Measurements from ENCODE around the gene ASB2.

Gene ASB2

GRCh38 chr14:93952829-93953228, 23.5 kb downstream of the ASB2 start:
- CTCF ChIA-PET, result interaction anchor here (0.7 to 22.3 kb wide), 7 partner anchors 13 to 223 kb away, joined by 3 to 632 read pairs (median 4); partner anchors contain the start of gene ASB2
- H3K4me3 ChIP-seq (ENCODE audit: control insufficient read depth in 1 of 7, extremely low read depth in 1 of 7, insufficient read depth in 4 of 7, low read depth in 2 of 7, low read length in 6 of 7), result no peak overlapping the region
- no peaks in the 10 kb centered on the region for H3K27me3 ChIP-seq (replicated peaks in 2 of 5; ENCODE audit: control insufficient read depth in 4 of 5, insufficient read depth in 5 of 5, low read length in 4 of 5)
- POLR2A ChIA-PET, result interaction anchor here (1.4 kb wide), 1 partner anchor 9 kb away, joined by 4 read pairs; no protein-coding TSS in a partner anchor
- no peak for DNase-seq
- H3K9me3 ChIP-seq (ENCODE audit: control extremely low read depth in 1 of 5, control insufficient read depth in 4 of 5, insufficient read depth in 2 of 5, low read depth in 1 of 5, low read length in 4 of 5), result no peaks in the 10 kb centered on the region
- 52% methylated on average over 3 of the region's 3 CpGs for WGBS (ENCODE audit: insufficient coverage)
- H3K36me3 ChIP-seq (ENCODE audit: control insufficient read depth in 4 of 4, insufficient read depth in 4 of 4, low read length in 3 of 4), result no peaks in the 10 kb centered on the region
- peaks cover 2 to 54% (median 49%) of the 10 kb centered on the region in 4 experiments for H3K4me1 ChIP-seq (ENCODE audit: control extremely low read depth in 1 of 4, control insufficient read depth in 4 of 4, insufficient read depth in 4 of 4, low read length in 3 of 4)
- H3K27ac ChIP-seq (ENCODE audit: insufficient read depth in 1 of 2, low read depth in 1 of 2, low read length in 2 of 2, poor library complexity in 1 of 2, severe bottlenecking in 2 of 2), result no peak overlapping the region

GRCh38 chr14:93951635-93952540, 24.5 kb downstream of the ASB2 start:
- CTCF ChIA-PET, result interaction anchor here (1.4 to 22.3 kb wide), 4 partner anchors 12 to 51 kb away, joined by 3 to 632 read pairs (median 49); partner anchors contain the start of gene ASB2
- no peak overlapping the region for H3K4me3 ChIP-seq (ENCODE audit: control insufficient read depth in 1 of 7, extremely low read depth in 1 of 7, insufficient read depth in 4 of 7, low read depth in 2 of 7, low read length in 6 of 7)
- peaks cover 2 to 44% (median 40%) of the 10 kb centered on the region in 4 experiments for H3K4me1 ChIP-seq (ENCODE audit: control extremely low read depth in 1 of 4, control insufficient read depth in 4 of 4, insufficient read depth in 4 of 4, low read length in 3 of 4)
- no peaks in the 10 kb centered on the region for H3K9me3 ChIP-seq (ENCODE audit: control extremely low read depth in 1 of 5, control insufficient read depth in 4 of 5, insufficient read depth in 2 of 5, low read depth in 1 of 5, low read length in 4 of 5)
- POLR2A ChIA-PET, result interaction anchor here (1.4 kb wide), 1 partner anchor 10 kb away, joined by 4 read pairs; no protein-coding TSS in a partner anchor
- H3K27ac ChIP-seq (ENCODE audit: insufficient read depth in 1 of 2, low read depth in 1 of 2, low read length in 2 of 2, poor library complexity in 1 of 2, severe bottlenecking in 2 of 2), result no peak overlapping the region
- no peaks in the 10 kb centered on the region for H3K27me3 ChIP-seq (replicated peaks in 2 of 5; ENCODE audit: control insufficient read depth in 4 of 5, insufficient read depth in 5 of 5, low read length in 4 of 5)
- DNase-seq, result no peak
- no peaks in the 10 kb centered on the region for H3K36me3 ChIP-seq (ENCODE audit: control insufficient read depth in 4 of 4, insufficient read depth in 4 of 4, low read length in 3 of 4)
- 97% methylated on average over 5 of the region's 7 CpGs for WGBS (ENCODE audit: insufficient coverage)

GRCh38 chr14:93950948-93951634, 25.3 kb downstream of the ASB2 start:
- POLR2A ChIA-PET, result no interaction called here
- CTCF ChIA-PET, result interaction anchor here (8.0 to 22.3 kb wide), 2 partner anchors 12 to 22 kb away, joined by 94 to 632 read pairs; partner anchors contain the start of gene ASB2
- WGBS (ENCODE audit: insufficient coverage), result 88% methylated on average over 18 of the region's 20 CpGs

DNA sequence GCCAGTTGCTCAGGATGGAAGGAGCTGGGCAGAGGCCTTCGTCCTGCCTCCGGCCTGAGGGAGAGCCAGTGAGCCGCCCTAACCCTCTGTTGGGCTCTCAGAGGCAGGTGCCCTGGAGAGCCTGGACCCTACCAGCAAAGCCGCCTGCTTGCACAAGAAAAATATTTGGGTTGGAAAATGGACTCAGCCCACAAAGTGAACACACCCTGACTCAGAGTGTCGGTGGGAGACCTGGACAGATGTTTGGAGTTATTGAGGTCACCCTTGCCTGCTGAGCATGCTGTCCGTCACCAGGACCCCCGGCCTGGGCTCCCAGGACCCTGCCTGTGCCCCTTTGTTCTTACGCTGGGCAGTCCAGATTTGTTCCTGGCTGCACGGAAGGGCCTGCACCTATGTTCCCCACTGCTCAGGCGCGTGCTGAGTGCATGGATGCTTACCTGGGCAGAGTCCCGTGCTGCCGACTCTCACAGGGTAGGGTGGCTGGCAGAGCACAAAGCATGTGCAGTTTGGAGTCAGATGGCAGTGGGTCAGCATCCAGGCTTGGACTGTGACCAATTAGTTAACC, 26.8 kb downstream of the ASB2 start:
- Histone ChIP-seq H3K4me3 (ENCODE audit: control insufficient read depth in 1 of 7, extremely low read depth in 1 of 7, insufficient read depth in 4 of 7, low read depth in 2 of 7, low read length in 6 of 7) (no peak overlapping the region), H3K4me1 (ENCODE audit: control extremely low read depth in 1 of 4, control insufficient read depth in 4 of 4, insufficient read depth in 4 of 4, low read length in 3 of 4) (peaks cover 0 to 21% (median 18%) of the 10 kb centered on the region in 4 experiments), H3K27ac (ENCODE audit: insufficient read depth in 1 of 2, low read depth in 1 of 2, low read length in 2 of 2, poor library complexity in 1 of 2, severe bottlenecking in 2 of 2) (no peak overlapping the region), H3K27me3 (replicated peaks in 2 of 5; ENCODE audit: control insufficient read depth in 4 of 5, insufficient read depth in 5 of 5, low read length in 4 of 5) (no peaks in the 10 kb centered on the region), H3K9me3 (ENCODE audit: control extremely low read depth in 1 of 5, control insufficient read depth in 4 of 5, insufficient read depth in 2 of 5, low read depth in 1 of 5, low read length in 4 of 5) (no peaks in the 10 kb centered on the region), H3K36me3 (ENCODE audit: control insufficient read depth in 4 of 4, insufficient read depth in 4 of 4, low read length in 3 of 4) (no peaks in the 10 kb centered on the region)
- ChIA-PET CTCF (interaction anchor here (8.0 to 22.3 kb wide), 2 partner anchors 10 to 23 kb away, joined by 94 to 632 read pairs; partner anchors contain the start of gene ASB2), POLR2A (no interaction called here)
- WGBS (ENCODE audit: insufficient coverage), result 94% methylated on average over 13 of the region's 13 CpGs
- DNase-seq, result no peak

More at GRCh38 chr14:93950948-93951634, 25.3 kb downstream of the ASB2 start:
- peaks cover 1 to 36% (median 32%) of the 10 kb centered on the region in 4 experiments for H3K4me1 ChIP-seq (ENCODE audit: control extremely low read depth in 1 of 4, control insufficient read depth in 4 of 4, insufficient read depth in 4 of 4, low read length in 3 of 4)
- no peaks in the 10 kb centered on the region for H3K27me3 ChIP-seq (replicated peaks in 2 of 5; ENCODE audit: control insufficient read depth in 4 of 5, insufficient read depth in 5 of 5, low read length in 4 of 5)
- no peaks in the 10 kb centered on the region for H3K9me3 ChIP-seq (ENCODE audit: control extremely low read depth in 1 of 5, control insufficient read depth in 4 of 5, insufficient read depth in 2 of 5, low read depth in 1 of 5, low read length in 4 of 5)
- no peak for DNase-seq
- no peak overlapping the region for H3K4me3 ChIP-seq (ENCODE audit: control insufficient read depth in 1 of 7, extremely low read depth in 1 of 7, insufficient read depth in 4 of 7, low read depth in 2 of 7, low read length in 6 of 7)
- no peaks in the 10 kb centered on the region for H3K36me3 ChIP-seq (ENCODE audit: control insufficient read depth in 4 of 4, insufficient read depth in 4 of 4, low read length in 3 of 4)
- no peak overlapping the region for H3K27ac ChIP-seq (ENCODE audit: insufficient read depth in 1 of 2, low read depth in 1 of 2, low read length in 2 of 2, poor library complexity in 1 of 2, severe bottlenecking in 2 of 2)

GRCh38 chr14:93947282-93947681, 29.1 kb downstream of the ASB2 start:
- POLR2A ChIA-PET, result no interaction called here
- Histone ChIP-seq H3K27ac (ENCODE audit: insufficient read depth in 1 of 2, low read depth in 1 of 2, low read length in 2 of 2, poor library complexity in 1 of 2, severe bottlenecking in 2 of 2) (no peak overlapping the region), H3K4me3 (ENCODE audit: control insufficient read depth in 1 of 7, extremely low read depth in 1 of 7, insufficient read depth in 4 of 7, low read depth in 2 of 7, low read length in 6 of 7) (no peak overlapping the region), H3K36me3 (ENCODE audit: control insufficient read depth in 4 of 4, insufficient read depth in 4 of 4, low read length in 3 of 4) (no peaks in the 10 kb centered on the region), H3K9me3 (ENCODE audit: control extremely low read depth in 1 of 5, control insufficient read depth in 4 of 5, insufficient read depth in 2 of 5, low read depth in 1 of 5, low read length in 4 of 5) (no peaks in the 10 kb centered on the region), H3K27me3 (replicated peaks in 2 of 5; ENCODE audit: control insufficient read depth in 4 of 5, insufficient read depth in 5 of 5, low read length in 4 of 5) (no peaks in the 10 kb centered on the region), H3K4me1 (ENCODE audit: control extremely low read depth in 1 of 4, control insufficient read depth in 4 of 4, insufficient read depth in 4 of 4, low read length in 3 of 4) (no peaks in the 10 kb centered on the region)
- no peak for DNase-seq
- 96% methylated on average over 15 of the region's 19 CpGs for WGBS (ENCODE audit: insufficient coverage)
- CTCF ChIA-PET, result interaction anchor here (0.7 to 22.3 kb wide), 5 partner anchors 8 to 57 kb away, joined by 4 to 632 read pairs (median 12); partner anchors contain the start of gene ASB2

GRCh38 chr14:93946541-93947090, 29.8 kb downstream of the ASB2 start:
- CTCF ChIA-PET, result interaction anchor here (0.7 to 22.3 kb wide), 6 partner anchors 7 to 190 kb away, joined by 3 to 632 read pairs (median 8); partner anchors contain the start of gene ASB2
- Histone ChIP-seq H3K27me3 (replicated peaks in 2 of 5; ENCODE audit: control insufficient read depth in 4 of 5, insufficient read depth in 5 of 5, low read length in 4 of 5) (no peaks in the 10 kb centered on the region), H3K4me3 (ENCODE audit: control insufficient read depth in 1 of 7, extremely low read depth in 1 of 7, insufficient read depth in 4 of 7, low read depth in 2 of 7, low read length in 6 of 7) (no peak overlapping the region), H3K27ac (ENCODE audit: insufficient read depth in 1 of 2, low read depth in 1 of 2, low read length in 2 of 2, poor library complexity in 1 of 2, severe bottlenecking in 2 of 2) (no peak overlapping the region), H3K4me1 (ENCODE audit: control extremely low read depth in 1 of 4, control insufficient read depth in 4 of 4, insufficient read depth in 4 of 4, low read length in 3 of 4) (no peaks in the 10 kb centered on the region), H3K9me3 (ENCODE audit: control extremely low read depth in 1 of 5, control insufficient read depth in 4 of 5, insufficient read depth in 2 of 5, low read depth in 1 of 5, low read length in 4 of 5) (no peaks in the 10 kb centered on the region), H3K36me3 (ENCODE audit: control insufficient read depth in 4 of 4, insufficient read depth in 4 of 4, low read length in 3 of 4) (no peaks in the 10 kb centered on the region)
- WGBS (ENCODE audit: insufficient coverage), result 100% methylated on average over 6 of the region's 7 CpGs
- DNase-seq, result no peak
- POLR2A ChIA-PET, result no interaction called here
